ENCODE measurements around the gene HACL1. TPM values are rescaled to one million over a fixed set of nuclear protein-coding genes. Genes with fewer than 3 reads are reported as not detected.

Gene HACL1
- polyA plus RNA-seq, 1 donor (not counting 4 experiments of a cell fraction or from before 2014, with no cell fraction given), result 23.1 TPM

- no peak for DNase-seq (ENCODE audit: low read depth, low spot score)
- Histone ChIP-seq H3K27me3 (ENCODE audit: control insufficient read depth, extremely low read depth, insufficient read depth, low read length) (no peaks in the 10 kb centered on the region), H3K79me2 (ENCODE audit: control insufficient read depth, insufficient read depth, low read length) (no peaks in the 10 kb centered on the region), H3K36me3 (ENCODE audit: control insufficient read depth in 2 of 2, extremely low read depth in 1 of 2, insufficient read depth in 2 of 2, low read length in 2 of 2) (peaks cover 0 to 1% of the 10 kb centered on the region in 2 experiments), H4K20me1 (ENCODE audit: control insufficient read depth, extremely low read depth, insufficient read depth, low read length) (no peaks in the 10 kb centered on the region), H3K4me3 (ENCODE audit: control insufficient read depth in 2 of 3, extremely low read depth in 1 of 3, insufficient read depth in 2 of 3, low read depth in 1 of 3, low read length in 3 of 3) (no peak overlapping the region), H3K27ac (ENCODE audit: control insufficient read depth, insufficient read depth, low read length) (no peak overlapping the region), H3K9ac (ENCODE audit: control insufficient read depth, extremely low read depth, insufficient read depth, low read length) (no peak overlapping the region), H3K4me1 (ENCODE audit: control insufficient read depth, extremely low read depth, insufficient read depth, low read length) (no peaks in the 10 kb centered on the region), H3K4me2 (ENCODE audit: control insufficient read depth, extremely low read depth, insufficient read depth, low read depth, low read length) (no peak overlapping the region), H3K9me1 (ENCODE audit: control insufficient read depth, extremely low read depth, insufficient read depth, low read length) (no peaks in the 10 kb centered on the region), H3K9me3 (ENCODE audit: control insufficient read depth, low read depth, low read length) (no peaks in the 10 kb centered on the region), H2AFZ (ENCODE audit: control insufficient read depth, low read length) (no peak overlapping the region)
- FAIRE-seq, result peak; percentile 23
- TF ChIP-seq CTCF (optimal IDR thresholded peaks at IDR 0.05 in 1 of 3, IDR thresholded peaks at IDR 0.05 in 1 of 3, conservative IDR thresholded peaks at IDR 0.05 in 1 of 3; ENCODE audit: extremely low read depth in 1 of 3, insufficient read depth in 2 of 3, low read length in 3 of 3) (no peak), EZH2 (IDR thresholded peaks at IDR 0.05; ENCODE audit: low read length) (no peak)
- dilution Hi-C loops (cut with MboI; ENCODE audit: extremely low pct_ligation_motif_present, low sequenced_read_pairs), result no loop called here
These were observed 22.3 kb downstream of the HACL1 start for GRCh38 chr3:15579051-15579450.

- Histone ChIP-seq H3K27me3 (ENCODE audit: control insufficient read depth, extremely low read depth, insufficient read depth, low read length) (no peaks in the 10 kb centered on the region), H4K20me1 (ENCODE audit: control insufficient read depth, extremely low read depth, insufficient read depth, low read length) (no peaks in the 10 kb centered on the region), H3K9me3 (ENCODE audit: control insufficient read depth, low read depth, low read length) (no peaks in the 10 kb centered on the region), H3K4me1 (ENCODE audit: control insufficient read depth, extremely low read depth, insufficient read depth, low read length) (no peaks in the 10 kb centered on the region), H3K4me2 (ENCODE audit: control insufficient read depth, extremely low read depth, insufficient read depth, low read depth, low read length) (no peak overlapping the region), H3K36me3 (ENCODE audit: control insufficient read depth in 2 of 2, extremely low read depth in 1 of 2, insufficient read depth in 2 of 2, low read length in 2 of 2) (peaks cover 0 to 1% of the 10 kb centered on the region in 2 experiments), H2AFZ (ENCODE audit: control insufficient read depth, low read length) (no peak overlapping the region), H3K27ac (ENCODE audit: control insufficient read depth, insufficient read depth, low read length) (no peak overlapping the region), H3K79me2 (ENCODE audit: control insufficient read depth, insufficient read depth, low read length) (no peaks in the 10 kb centered on the region), H3K9ac (ENCODE audit: control insufficient read depth, extremely low read depth, insufficient read depth, low read length) (no peak overlapping the region), H3K9me1 (ENCODE audit: control insufficient read depth, extremely low read depth, insufficient read depth, low read length) (no peaks in the 10 kb centered on the region), H3K4me3 (ENCODE audit: control insufficient read depth in 2 of 3, extremely low read depth in 1 of 3, insufficient read depth in 2 of 3, low read depth in 1 of 3, low read length in 3 of 3) (no peak overlapping the region)
- TF ChIP-seq CTCF (optimal IDR thresholded peaks at IDR 0.05 in 1 of 3, IDR thresholded peaks at IDR 0.05 in 1 of 3, conservative IDR thresholded peaks at IDR 0.05 in 1 of 3; ENCODE audit: extremely low read depth in 1 of 3, insufficient read depth in 2 of 3, low read length in 3 of 3) (no peak), EZH2 (IDR thresholded peaks at IDR 0.05; ENCODE audit: low read length) (no peak)
- no peak for FAIRE-seq
- dilution Hi-C loops (cut with MboI; ENCODE audit: extremely low pct_ligation_motif_present, low sequenced_read_pairs), result no loop called here
- DNase-seq (ENCODE audit: low read depth, low spot score), result no peak
These were observed 23.0 kb downstream of the HACL1 start for GRCh38 chr3:15578289-15578867.
